IPS-15b (cell line): ENCODE measurements around the gene AMFR.

ENCODE experiments used
- H3K27me3 ChIP-seq: one replicate; pipeline ENCODE4 v1.6.1; 2013; ENCODE audit warnings: low read length; ENCODE audit not compliant: control insufficient read depth, insufficient read depth
- H3K36me3 ChIP-seq: one replicate; pipeline ENCODE4 v1.6.1; 2013; ENCODE audit warnings: low read length; ENCODE audit not compliant: control insufficient read depth, insufficient read depth
- H3K4me1 ChIP-seq: one replicate; pipeline ENCODE4 v1.6.1; 2013; ENCODE audit warnings: mild to moderate bottlenecking, low read length; ENCODE audit not compliant: control insufficient read depth, insufficient read depth
- H3K4me3 ChIP-seq: one replicate; pipeline ENCODE4 v1.5.1; 2013; ENCODE audit warnings: low read depth, low read length
- H3K9ac ChIP-seq: one replicate; pipeline ENCODE4 v1.6.1; 2013; ENCODE audit warnings: low read depth, mild to moderate bottlenecking, low read length
- H3K9me3 ChIP-seq: one replicate; pipeline ENCODE4 v1.6.1; 2013; ENCODE audit warnings: mild to moderate bottlenecking, low read length; ENCODE audit not compliant: control insufficient read depth, insufficient read depth

AMFR gene

DNA sequence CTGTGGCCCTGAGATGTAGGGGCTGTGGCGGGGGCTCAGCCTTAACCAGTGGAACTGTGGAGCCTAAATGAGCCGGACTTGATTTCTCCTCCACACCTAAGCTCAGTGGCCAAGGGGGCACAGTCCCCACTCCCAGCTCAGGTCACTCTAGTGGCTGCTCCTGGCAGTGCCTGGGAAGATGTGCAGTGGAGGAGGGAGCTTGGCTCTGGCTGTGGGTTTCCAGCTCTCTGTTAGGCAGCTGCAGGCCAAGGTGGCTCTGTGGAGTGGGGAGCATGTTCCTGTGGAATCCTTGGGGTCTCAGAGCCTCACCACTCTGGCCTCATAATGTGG is 76.3 kb downstream of the AMFR start:
- Histone ChIP-seq H3K9me3 (no peaks in the 10 kb centered on the region), H3K27me3 (no peaks in the 10 kb centered on the region), H3K36me3 (peaks cover 2% of the 10 kb centered on the region), H3K9ac (no peak overlapping the region), H3K4me3 (no peak overlapping the region), H3K4me1 (no peaks in the 10 kb centered on the region)

DNA sequence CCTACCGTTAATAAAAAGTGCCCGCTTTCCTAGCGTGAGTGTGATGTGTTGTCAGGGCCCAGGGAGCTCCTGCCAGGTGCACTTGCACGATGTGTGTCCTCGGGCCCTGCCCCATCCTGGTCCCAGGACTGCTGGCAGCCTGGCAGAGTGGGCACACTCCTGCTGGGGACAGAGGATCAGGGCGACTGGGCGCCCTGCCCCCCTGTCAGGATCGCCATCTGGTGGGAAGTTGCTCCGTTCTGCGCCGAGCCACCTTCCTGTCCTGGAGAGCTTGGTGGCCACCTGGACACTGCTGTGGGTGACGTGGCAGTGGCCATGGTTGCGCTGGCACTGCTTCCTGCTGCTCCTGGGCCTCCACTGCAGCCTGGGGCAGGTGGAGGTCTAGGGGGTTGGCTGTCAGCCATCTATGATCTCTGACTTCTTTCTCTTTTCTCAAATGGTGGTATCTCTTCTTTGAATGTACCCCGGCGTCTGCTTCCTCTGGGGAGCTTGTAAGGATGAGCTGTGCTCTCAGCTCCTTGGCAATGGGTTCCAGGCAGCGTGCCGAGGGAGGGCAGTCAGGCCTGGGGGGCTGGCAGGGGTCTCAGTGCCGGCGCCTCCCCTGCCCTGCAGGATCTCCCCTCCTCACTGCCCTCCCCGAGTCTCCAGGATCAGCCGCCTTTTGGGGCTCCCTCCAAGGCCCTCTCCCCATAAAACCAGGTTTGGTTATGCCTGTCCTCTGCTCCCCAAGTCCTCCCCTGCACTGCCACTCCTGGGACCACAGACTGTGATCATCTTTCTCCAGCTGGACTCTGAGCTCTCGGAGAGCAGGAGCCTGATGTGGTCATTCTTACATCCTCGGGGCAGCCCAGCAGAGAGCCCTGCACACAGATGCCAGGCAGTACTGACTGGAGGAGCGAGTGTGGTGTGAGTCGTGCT is 76.9 kb downstream of the AMFR start:
- Histone ChIP-seq H3K9me3 (no peaks in the 10 kb centered on the region), H3K36me3 (peaks cover 5% of the 10 kb centered on the region)

DNA sequence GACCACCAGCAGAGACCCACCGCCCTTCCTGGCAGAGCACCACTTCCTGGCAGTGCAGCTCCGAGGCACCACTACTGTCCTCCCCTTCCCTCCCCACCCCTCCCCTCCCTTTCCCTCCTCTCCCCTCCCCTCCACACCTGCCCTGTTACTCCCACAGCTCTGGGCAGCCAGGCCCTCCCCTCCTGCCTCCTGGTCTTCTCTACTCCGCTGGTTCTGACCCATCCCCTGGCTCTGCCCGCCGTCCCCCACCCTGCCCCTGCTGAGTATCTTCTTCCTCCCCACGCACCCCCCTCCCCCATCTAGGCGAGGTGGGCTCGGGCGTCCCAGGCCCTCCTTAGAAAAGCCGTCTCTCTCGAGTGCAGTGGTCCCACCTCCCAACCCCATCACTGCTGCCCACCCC is 77.7 kb downstream of the AMFR start:
- peaks cover 5% of the 10 kb centered on the region for H3K36me3 ChIP-seq
- H3K9me3 ChIP-seq = no peaks in the 10 kb centered on the region
- no peaks in the 10 kb centered on the region for H3K27me3 ChIP-seq
- H3K4me1 ChIP-seq = no peaks in the 10 kb centered on the region
- no peak overlapping the region for H3K4me3 ChIP-seq
- H3K9ac ChIP-seq = no peak overlapping the region

More for the DNA sequence above, 76.9 kb downstream of the AMFR start:
- Histone ChIP-seq H3K4me1 (no peaks in the 10 kb centered on the region), H3K4me3 (no peak overlapping the region), H3K9ac (no peak overlapping the region), H3K27me3 (no peaks in the 10 kb centered on the region)

DNA sequence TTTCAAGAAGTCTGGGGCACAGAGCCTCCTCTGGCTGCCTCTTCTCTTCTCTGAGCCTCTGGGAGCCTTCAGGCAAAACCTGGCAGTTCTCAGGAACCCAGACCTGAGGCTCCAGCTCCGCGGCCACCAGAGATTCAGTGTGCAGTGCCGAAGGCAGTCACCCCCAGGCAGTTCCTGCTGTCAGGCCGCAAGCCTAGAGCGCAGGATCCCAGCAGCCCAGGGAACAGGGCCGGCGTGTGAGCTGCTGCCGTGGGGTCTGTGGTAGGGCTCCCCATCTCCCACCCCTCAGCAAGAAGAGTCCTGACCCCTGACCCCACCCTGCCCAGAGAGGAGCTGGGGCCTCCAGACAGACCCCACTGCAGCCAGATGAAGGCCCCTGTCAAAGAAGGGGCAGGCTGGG is 78.2 kb downstream of the AMFR start:
- Histone ChIP-seq H3K4me3 (no peak overlapping the region), H3K9me3 (no peaks in the 10 kb centered on the region), H3K27me3 (no peaks in the 10 kb centered on the region), H3K4me1 (no peaks in the 10 kb centered on the region), H3K36me3 (peaks cover 5% of the 10 kb centered on the region), H3K9ac (no peak overlapping the region)

DNA sequence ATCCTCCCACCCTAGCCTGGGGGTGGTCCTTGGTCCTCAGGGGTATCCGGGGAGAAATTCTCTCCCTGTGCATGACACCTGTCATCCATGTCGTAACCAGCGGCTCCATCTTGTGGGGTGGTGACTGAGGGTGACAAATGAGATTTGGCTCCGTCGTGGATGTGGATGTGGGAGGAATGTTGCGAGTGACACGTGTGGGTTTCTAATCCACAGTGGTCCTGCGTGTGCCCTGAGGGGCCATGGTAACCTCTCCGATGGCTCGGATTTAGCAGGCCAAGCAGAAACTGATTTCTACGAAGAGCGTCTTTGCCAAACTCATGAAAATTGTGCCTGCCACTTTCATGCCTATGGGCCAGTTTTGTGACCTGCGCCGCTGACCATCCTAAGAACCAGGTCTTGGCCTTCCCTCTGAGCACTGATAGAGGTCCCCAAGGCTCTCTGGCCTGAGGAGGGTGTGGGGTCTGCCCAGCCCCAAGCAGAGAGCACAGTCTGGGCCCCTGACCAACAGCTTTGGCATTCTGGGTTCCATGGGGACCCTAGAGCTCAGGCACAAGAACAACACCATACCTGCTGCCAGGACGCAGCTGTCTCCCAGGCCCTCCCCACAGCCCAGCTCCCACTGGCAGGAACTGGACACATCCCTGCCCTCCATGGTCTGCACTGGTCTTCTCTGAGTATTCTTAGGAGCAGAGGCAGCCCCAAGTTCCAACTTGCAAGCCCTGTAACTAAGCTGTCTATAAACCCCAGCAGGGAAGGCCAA is 79.0 kb downstream of the AMFR start:
- Histone ChIP-seq H3K36me3 (peaks cover 5% of the 10 kb centered on the region), H3K27me3 (no peaks in the 10 kb centered on the region), H3K4me3 (no peak overlapping the region), H3K4me1 (no peaks in the 10 kb centered on the region), H3K9ac (no peak overlapping the region), H3K9me3 (no peaks in the 10 kb centered on the region)

DNA sequence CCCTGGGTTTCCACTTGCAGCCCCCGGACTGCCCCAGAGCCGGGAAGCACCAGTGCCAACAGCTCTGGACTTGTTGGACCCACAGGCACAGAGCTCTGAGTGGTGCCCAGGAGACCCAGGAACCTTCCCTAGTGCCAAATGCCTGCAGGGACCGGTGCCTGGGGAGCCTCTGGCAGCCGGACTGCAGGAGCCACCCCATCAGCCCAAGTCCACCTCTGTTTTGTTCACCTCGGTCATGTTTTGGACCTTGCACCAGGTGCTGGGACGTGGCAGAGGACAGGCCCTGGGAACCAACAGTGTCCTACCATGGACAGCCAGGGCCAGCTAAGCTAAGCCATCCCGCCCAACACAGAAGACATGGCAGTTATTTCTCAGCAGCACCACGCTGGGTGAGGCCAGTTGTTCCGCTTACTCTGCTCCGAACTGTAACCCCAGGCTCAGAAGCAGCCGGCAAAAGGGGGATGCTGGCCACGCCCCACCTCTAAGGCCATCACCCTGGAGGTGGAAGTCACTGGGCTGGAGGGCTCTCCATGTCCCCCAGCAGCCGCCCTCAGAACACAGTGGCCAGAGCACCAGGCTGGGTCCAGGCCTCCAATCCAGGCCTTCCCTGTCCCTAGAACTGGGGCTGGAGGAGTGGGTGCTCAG is 79.8 kb downstream of the AMFR start:
- H3K27me3 ChIP-seq = no peaks in the 10 kb centered on the region

DNA sequence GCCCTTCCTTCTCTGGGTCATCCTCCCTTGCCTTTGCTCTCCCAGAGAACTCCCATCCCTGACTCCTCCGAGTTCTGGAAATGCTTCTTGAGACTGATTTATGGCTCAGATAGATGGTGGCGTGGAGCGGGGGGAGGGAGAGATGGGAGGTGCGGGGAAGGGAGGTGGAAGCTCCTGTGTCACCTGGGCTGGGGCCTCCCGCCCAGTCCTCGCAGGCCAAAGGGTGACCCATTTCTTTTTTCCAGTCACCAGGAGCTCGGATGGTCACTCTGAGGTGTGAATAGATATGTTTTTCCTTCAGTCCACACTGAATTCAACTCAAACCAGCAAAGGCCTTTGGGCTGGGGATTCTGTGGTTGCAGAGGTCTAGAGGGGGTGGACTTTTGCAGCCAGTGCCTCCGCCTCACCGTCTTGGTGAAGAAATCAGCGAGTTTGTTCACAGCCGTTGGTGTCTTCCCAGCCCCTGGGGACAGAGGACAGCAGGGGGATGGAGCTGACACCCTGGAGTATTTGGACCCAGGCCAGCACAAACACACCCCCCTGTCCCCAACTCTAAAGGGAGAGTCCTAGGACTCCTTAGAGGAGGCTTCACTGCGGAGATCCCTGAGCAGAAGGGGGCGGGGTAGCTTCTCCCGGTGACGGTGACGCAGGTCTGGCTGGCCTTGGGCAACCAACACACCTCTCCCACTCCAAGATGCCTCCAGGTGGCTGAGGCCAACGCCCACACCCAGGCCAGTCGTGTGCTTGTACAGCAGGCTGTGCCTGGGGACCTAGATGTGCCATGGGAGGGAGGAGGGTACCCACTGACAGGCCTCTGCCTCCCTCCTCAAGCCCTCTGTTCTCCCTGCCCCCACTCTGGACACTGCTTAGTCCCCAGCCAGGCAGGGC is 80.6 kb downstream of the AMFR start:
- H3K27me3 ChIP-seq = no peaks in the 10 kb centered on the region
- peaks cover 7% of the 10 kb centered on the region for H3K36me3 ChIP-seq
- H3K9me3 ChIP-seq = no peaks in the 10 kb centered on the region
- H3K4me1 ChIP-seq = no peaks in the 10 kb centered on the region
- no peak overlapping the region for H3K9ac ChIP-seq
- H3K4me3 ChIP-seq = no peak overlapping the region

More for the DNA sequence above, 79.8 kb downstream of the AMFR start:
- Histone ChIP-seq H3K9ac (no peak overlapping the region), H3K4me1 (no peaks in the 10 kb centered on the region), H3K4me3 (no peak overlapping the region), H3K9me3 (no peaks in the 10 kb centered on the region), H3K36me3 (peaks cover 5% of the 10 kb centered on the region)

DNA sequence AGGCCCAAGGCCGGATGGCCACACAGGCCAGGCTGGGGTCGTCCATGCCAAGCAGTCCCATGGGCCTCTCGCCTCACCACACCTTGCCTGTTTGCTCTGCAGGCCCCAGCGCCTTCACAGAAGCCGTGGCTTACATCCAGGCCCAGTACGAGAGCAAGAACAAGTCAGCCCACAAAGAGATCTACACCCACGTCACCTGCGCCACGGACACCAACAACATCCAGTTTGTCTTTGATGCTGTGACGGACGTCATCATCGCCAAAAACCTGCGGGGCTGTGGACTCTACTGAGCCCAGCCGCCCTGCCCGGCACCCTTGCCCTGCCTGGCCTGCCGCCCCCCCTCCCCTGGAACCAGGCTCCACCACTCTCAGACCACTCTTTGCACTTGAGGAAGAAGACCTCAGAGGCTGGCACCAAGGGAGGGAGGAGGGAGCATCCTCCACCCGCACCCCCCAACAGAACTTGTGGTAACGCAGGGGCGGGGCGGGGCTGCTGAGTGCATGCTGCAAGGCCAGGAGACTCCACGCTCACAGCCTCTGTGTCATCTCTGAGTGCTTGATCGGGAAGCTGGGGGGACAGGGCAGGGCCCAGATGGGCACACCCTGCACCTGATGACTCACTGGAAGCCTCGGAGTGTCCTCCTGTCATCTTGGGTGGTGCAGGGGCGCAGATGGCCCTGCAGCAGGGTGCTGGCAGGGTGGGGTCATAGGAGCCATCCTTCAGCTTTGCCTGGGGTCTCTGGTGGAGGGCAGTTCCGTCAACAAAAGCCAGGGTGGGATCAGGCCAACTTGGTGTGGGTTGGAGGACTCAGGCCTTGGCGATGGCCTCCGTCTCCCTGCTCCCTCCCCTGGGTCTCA is 81.5 kb downstream of the AMFR start:
- Histone ChIP-seq H3K27me3 (no peaks in the 10 kb centered on the region), H3K9ac (no peak overlapping the region), H3K9me3 (no peaks in the 10 kb centered on the region), H3K4me3 (no peak overlapping the region), H3K4me1 (no peaks in the 10 kb centered on the region), H3K36me3 (peaks cover 7% of the 10 kb centered on the region)

DNA sequence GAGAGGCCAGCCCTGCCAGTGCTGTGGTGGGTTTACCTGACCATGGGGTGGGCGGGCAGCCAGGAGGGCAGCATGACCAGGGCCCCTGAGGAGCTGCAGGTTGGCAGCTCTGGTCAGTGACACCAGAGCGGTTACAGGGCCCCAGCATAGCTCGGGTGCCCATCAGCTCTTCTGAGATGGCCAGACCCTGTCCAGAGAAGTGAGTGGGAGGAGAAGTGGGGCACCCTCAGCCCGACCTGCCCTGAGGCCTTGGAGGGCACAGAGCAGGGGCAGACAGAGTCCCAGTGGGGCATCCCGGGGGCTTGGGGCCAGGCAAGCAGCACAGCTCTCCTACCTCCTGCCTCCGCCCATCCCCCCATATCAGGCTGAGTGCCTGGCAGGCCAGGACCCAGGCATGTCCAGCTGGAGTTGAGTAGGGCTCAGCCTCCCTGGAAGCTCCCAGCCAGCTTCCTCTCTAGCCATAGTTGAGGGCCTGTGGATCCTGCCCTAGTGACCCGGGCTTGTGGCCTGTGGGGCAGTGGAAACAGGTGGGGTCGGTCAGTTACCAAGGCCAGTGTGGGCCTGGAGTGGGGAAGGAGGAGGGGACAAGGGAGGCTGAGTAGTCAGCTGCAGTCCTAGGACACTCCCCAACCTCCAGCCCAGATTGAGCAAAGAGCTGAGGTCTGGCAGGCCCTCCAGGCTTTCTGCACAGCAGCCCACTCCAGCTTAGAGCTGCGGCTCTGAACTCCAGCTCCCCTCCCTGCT is 83.5 kb downstream of the AMFR start:
- Histone ChIP-seq H3K4me1 (no peaks in the 10 kb centered on the region), H3K9me3 (no peaks in the 10 kb centered on the region), H3K4me3 (no peak overlapping the region), H3K9ac (no peak overlapping the region), H3K36me3 (peaks cover 7% of the 10 kb centered on the region), H3K27me3 (no peaks in the 10 kb centered on the region)

DNA sequence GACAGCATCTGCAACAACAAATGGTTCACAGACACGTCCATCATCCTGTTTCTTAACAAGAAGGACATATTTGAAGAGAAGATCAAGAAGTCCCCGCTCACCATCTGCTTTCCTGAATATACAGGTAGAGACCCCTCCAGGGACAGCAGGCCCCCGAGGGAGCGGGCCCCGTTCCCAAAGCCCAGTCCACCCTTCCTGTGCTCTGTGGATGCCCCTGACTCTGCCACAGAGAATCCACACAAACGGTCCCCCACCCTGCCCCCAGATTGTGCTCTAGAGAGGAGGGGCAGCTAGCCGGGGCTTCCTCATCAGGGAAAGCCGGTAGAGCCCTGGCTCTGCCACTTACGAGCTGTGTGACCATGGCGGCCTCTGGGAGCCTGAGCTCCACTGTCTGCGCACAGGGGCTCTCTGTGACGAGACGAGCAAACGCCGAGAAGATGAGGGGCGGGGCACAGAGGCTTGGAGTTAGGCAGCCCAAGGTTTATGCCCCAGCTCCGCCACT is 84.4 kb downstream of the AMFR start:
- no peak overlapping the region for H3K4me3 ChIP-seq
- no peaks in the 10 kb centered on the region for H3K9me3 ChIP-seq
- H3K27me3 ChIP-seq = no peaks in the 10 kb centered on the region
- H3K36me3 ChIP-seq = peaks cover 7% of the 10 kb centered on the region
- no peak overlapping the region for H3K9ac ChIP-seq
- H3K4me1 ChIP-seq = no peaks in the 10 kb centered on the region
